Measurements from ENCODE around the gene FAM20C.

GRCh38 chr7:291373-292092 is 99.2 kb downstream of the FAM20C start:
- TF ChIP-seq CTCF (IDR thresholded peaks at IDR 0.05), result no peak
- no peak for TF ChIP-seq ZFX (IDR thresholded peaks at IDR 0.05; ENCODE audit: borderline replicate concordance)

All from 22Rv1 (cell line).